WTC11 (cell line): Measurements from ENCODE around the gene UVRAG.

Experiments
- NFYB ChIP-seq: sonication (generic); formaldehyde crosslinking; conservative IDR thresholded peaks from 2 replicates; pipeline ENCODE4 v1.8.0; 2022; ENCODE audit warnings: low read depth, missing genetic modification reagents
- TF ChIP-seq, protein P1 (sequence below): sonication (generic); formaldehyde crosslinking; IDR thresholded peaks from 2 replicates; pipeline ENCODE4 v1.8.0; 2023; ENCODE audit warnings: missing genetic modification reagents, mild to moderate bottlenecking, borderline replicate concordance
- TF ChIP-seq, protein P2 (sequence below): fragments of 200-600 bp; IDR thresholded peaks from 2 replicates; pipeline ENCODE4 v1.8.0; 2022; ENCODE audit warnings: antibody characterized with exemption

DNA sequence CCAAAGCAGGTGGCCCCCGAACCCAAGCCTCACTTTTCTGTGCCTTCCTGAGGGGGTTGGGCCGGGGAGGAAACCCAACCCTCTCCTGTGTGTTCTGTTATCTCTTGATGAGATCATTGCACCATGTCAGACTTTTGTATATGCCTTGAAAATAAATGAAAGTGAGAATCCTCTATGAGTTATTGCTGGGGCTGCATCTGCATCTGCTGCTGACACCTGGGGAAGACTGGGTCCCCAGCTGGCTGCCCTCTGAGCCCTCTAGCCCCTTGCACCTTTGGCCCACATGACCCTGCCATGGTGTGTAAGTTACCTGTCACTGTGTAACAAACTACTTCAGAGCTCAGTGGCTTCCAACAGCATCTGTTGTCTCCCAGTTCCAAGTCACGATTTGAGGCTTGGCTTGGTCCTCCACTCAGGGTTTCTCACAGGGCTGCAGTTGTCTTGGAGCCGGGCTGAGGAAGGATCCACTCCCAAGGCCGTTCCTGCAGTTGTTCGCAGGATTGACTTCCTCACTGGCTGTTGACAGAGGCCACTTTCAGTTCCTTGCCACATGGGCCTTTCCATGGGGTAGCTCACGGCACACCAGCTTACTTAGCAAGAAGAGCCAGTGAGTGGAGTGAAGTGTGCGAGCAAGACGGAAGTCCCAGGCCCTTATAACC is 13.5 kb upstream of the UVRAG start:
- TF ChIP-seq, protein P1, sequence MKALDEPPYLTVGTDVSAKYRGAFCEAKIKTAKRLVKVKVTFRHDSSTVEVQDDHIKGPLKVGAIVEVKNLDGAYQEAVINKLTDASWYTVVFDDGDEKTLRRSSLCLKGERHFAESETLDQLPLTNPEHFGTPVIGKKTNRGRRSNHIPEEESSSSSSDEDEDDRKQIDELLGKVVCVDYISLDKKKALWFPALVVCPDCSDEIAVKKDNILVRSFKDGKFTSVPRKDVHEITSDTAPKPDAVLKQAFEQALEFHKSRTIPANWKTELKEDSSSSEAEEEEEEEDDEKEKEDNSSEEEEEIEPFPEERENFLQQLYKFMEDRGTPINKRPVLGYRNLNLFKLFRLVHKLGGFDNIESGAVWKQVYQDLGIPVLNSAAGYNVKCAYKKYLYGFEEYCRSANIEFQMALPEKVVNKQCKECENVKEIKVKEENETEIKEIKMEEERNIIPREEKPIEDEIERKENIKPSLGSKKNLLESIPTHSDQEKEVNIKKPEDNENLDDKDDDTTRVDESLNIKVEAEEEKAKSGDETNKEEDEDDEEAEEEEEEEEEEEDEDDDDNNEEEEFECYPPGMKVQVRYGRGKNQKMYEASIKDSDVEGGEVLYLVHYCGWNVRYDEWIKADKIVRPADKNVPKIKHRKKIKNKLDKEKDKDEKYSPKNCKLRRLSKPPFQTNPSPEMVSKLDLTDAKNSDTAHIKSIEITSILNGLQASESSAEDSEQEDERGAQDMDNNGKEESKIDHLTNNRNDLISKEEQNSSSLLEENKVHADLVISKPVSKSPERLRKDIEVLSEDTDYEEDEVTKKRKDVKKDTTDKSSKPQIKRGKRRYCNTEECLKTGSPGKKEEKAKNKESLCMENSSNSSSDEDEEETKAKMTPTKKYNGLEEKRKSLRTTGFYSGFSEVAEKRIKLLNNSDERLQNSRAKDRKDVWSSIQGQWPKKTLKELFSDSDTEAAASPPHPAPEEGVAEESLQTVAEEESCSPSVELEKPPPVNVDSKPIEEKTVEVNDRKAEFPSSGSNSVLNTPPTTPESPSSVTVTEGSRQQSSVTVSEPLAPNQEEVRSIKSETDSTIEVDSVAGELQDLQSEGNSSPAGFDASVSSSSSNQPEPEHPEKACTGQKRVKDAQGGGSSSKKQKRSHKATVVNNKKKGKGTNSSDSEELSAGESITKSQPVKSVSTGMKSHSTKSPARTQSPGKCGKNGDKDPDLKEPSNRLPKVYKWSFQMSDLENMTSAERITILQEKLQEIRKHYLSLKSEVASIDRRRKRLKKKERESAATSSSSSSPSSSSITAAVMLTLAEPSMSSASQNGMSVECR (CRISPR knock-in tag): no peak
- TF ChIP-seq, protein P2, sequence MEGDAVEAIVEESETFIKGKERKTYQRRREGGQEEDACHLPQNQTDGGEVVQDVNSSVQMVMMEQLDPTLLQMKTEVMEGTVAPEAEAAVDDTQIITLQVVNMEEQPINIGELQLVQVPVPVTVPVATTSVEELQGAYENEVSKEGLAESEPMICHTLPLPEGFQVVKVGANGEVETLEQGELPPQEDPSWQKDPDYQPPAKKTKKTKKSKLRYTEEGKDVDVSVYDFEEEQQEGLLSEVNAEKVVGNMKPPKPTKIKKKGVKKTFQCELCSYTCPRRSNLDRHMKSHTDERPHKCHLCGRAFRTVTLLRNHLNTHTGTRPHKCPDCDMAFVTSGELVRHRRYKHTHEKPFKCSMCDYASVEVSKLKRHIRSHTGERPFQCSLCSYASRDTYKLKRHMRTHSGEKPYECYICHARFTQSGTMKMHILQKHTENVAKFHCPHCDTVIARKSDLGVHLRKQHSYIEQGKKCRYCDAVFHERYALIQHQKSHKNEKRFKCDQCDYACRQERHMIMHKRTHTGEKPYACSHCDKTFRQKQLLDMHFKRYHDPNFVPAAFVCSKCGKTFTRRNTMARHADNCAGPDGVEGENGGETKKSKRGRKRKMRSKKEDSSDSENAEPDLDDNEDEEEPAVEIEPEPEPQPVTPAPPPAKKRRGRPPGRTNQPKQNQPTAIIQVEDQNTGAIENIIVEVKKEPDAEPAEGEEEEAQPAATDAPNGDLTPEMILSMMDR: no peak
- no peak for TF ChIP-seq NFYB (CRISPR knock-in tag)
